NCI-H2081 treated with DMSO at 0.1 percent for 48 hours (cell line): ENCODE data around the gene TOR1AIP2.

Experiments used
- DNase-seq: peaks from one replicate; lab custom pipeline; 2025; lab: John Stamatoyannopoulos, UW

The TOR1AIP2 gene

DNA sequence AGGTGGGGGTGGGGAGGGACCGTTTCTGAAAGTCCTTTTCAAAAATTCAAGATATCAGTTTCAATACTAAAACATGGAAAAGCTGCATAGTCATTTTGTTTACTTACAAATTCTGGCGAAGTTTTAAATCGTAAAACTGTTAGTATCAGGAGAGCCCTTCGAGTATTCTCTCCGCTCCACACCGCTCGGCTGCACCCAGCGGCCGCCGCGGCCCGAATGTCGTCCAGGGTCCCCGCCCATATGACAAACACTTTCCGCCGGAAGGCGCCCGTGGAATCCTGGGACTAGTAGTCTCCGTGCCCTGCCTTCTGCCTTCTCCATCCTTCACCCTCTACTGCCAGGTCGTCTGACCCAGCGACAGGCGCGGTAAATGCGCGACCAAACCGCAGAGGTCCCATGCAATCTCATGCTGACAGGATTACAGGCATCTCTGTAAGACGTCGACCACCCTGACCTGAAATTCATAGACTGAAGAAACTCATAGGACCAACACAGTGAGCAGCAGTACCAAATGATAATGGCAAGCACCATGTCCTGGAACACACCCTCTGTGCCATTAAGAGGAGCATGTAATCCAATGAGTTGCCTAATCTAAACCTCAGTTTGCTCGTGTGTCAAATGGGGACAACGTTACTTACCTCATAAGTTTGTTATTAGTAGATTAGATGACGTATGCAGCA is at the start of gene TOR1AIP2:
Gene TOR1AIP2, minus strand, starts transcription at position 218 of the 680 bp plus-strand sequence. CDS start 25,138 bp downstream, outside the sequence.
- DNase-seq = peak; percentile 58

DNA sequence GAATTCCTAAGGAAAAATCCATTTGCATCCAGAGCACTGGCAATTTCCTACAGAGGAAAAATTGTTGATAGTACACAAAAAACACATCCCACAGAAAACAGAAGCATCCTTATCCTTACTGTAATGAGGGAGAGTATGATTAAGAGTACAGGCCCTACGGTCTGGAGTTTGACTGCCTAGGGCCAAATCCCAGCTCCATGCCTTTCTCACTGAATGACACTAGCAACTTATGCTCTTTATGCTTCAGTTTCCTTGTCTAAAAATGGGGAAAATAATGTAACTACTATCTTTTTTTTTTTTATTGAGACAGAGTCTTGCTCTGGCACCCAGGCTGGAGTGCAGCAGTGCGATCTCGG is 49.2 kb upstream of the TOR1AIP2 start:
- DNase-seq = no peak

DNA sequence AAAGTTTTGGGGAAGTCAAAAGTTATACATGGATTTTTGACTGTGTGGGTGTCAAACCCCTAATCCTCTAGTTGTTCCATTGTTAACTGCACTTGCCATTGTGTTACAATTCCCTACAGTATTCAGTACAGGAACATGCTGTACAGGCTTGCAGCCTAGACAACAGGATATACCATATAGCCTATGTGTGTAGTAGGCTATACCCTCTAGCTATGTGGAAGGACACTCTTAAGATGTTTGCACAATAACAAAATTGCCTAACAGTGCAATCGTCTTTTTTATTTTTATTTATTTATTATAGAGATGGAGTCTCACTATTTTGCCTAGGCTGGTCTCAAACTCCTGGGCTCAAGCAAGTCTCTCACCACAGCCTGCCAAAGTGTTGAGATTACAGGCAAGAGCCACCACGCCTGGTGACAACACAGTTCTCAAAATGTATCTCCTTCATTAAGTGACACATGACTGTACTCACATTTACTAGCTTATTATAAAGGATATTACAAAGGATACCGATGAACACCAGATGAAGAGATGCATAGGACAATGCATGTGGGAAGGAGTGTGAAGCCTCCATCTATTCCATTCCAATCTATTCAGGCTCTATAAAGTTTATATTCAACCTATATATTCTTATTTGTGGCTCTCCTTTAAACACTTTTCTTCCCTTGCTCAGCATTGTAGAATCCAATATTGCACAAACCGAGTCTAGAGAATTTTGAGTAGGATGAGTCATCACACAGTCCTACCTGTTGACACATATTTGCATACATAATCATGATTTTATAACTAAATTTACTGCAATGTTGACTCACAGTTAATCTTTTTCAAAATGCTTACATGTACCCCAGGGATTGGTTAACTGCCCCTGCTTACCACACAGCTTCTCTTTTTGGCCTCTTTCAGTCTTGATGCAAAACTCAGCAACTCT is 48.6 kb upstream of the TOR1AIP2 start:
- DNase-seq = no peak

DNA sequence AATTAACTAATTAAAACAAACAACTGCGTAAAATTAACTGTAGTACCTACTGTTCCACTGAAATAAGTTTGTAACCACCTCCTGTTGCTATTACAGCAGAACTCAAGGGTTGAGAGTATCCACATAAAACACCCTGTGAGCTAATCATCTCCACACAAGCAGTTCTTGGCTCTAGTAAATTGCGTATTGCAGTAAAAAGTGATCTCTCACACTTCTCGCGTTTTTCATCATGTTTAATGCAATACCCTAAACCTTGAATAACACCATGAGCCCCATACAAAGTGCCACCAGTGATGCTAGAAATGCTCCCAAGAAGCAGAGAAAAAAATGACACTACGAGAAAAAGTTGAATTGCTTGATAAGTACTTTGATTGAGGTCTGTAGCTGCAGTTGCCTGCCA is 47.7 kb upstream of the TOR1AIP2 start:
- DNase-seq = no peak

DNA sequence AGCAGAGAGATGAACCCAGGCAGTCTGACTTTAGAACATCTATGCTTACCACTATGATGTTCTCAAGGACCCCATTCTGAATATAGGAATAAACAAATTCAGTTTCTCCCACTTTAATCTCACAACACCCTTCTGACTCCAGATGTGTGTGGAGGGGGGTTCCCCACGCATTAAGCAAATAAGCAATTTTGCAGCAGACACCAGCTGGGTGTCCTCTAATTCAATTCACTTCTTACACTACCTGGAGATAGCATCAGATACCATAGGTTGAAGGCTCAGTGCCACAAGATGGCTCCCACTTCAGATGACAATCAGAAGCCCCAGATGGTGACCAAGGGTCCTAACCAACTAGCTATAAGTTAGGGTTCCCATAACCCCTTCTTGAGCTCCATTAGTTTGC is 46.7 kb upstream of the TOR1AIP2 start:
- DNase-seq = no peak

DNA sequence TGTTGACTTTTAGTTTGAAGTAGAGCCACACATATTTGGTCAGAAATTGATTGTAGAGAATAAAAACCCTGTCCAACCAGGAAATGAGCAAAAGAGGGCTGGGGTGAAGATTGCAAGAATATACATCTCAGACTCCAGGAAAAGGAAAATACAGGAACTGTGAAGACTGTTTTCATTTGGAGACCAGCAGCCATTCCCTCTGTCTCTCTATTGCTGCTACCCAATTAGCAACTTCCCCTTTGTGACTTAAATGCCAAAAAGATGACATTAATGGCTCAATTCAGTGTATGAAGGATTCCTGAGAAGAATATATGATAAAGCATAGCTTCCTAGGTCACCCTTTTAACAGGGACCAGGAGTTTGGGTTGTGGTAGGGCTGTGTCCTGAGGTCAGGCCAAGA is 45.4 kb upstream of the TOR1AIP2 start:
- DNase-seq = no peak

DNA sequence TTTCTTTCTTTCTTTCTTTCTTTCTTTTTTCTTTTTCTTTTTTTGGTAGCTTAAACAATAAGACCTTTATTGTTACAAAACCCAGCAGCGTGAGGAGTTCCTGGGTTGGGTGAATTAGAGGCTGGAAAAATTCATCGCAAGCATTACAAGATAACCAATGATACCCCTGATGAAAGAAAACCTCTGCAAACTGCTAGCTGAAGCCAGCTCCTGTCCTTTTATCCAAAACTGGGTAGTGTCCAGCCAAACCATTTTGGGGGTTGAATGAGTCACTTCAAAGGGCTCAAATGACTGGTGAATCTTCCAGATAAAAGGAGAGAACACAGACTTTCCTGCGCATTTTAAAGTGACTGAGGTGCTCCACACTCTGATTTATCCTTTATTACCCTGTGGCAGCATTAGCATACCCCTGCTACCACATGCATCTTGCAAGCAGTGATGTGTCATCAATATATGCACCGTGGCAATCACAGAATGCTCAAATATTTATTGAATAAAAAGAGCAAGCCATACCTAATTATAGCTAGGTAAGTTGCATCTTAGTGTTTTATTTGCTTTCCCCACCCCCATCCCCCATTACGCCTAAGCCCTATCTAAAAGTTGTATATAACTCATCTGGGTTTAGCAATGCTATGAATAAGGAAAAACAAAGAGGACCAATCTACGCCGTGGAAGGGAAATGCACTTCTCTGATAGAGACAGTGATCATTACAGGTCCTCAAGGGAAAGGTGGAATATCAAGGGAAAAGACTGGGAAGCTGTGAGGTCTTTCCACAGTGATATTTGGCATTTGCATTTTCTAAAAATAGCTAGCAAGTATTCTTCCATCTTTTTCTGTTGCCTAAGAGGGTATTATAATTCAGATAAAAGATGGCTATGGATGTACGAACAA is 44.6 kb upstream of the TOR1AIP2 start:
- no peak for DNase-seq

DNA sequence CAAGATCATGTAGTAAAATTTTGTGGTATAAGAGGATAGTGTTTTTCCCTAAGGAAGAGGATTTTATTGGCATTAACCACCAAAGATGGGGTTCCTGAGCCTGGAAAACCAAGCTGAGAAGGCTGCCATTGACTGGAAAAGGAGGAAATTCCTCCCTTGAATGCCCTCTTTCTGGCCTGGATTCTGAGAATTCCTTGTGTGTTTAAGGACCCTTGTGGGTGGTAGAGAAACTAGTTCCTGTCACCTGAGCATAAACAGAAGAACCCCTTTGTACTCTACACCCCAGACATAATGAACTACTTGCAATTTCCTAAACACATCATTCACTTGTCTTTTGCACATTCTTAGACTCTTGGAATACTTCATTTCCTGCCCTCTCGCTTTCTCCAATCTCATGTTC is 43.9 kb upstream of the TOR1AIP2 start:
- DNase-seq = no peak

DNA sequence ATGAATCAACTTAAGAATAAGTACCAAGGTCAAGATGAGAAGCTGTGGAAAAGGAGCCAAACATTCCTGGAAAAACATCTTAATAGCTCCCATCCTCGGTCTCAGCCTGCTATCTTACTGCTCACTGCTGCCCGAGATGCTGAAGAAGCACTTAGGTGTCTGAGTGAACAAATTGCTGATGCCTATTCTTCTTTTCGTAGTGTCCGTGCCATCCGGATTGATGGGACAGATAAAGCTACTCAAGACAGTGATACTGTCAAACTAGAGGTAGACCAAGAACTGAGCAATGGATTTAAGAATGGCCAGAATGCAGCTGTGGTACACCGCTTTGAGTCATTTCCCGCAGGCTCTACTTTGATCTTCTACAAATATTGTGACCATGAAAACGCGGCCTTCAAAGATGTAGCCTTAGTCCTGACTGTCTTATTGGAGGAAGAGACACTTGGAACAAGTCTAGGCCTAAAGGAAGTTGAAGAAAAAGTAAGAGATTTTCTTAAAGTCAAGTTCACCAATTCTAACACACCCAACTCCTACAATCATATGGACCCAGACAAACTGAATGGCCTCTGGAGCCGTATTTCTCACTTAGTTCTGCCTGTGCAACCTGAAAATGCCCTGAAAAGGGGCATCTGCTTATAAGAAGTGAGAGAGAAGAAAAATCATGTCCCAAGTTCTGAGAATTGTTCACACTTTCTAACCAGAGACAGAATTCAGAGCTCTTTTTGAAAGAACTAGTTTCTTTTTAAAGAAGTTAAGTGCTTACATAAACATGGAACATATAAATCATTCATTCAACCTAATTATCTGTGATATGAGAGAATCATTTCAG is 40.2 kb upstream of the TOR1AIP2 start:
- no peak for DNase-seq

DNA sequence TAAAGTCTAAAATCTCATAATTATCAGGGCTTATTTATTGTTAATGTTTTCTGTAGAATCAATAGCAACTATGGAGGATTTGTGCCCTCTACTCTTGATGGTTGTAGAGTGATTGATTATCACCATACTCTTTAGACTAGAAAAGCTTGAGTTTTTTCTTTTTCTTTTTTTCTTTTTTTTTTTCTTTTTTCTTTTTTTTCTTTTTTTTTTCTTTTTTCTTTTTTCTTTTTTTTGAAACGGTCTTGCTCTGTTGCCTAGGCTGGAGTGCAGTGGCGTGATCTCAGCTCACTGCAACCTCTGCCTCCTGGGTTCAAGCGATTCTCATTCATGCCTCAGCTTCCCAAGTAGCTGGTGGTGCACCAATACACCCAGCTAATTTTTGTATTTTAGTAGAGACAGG is 34.2 kb upstream of the TOR1AIP2 start:
- no peak for DNase-seq

DNA sequence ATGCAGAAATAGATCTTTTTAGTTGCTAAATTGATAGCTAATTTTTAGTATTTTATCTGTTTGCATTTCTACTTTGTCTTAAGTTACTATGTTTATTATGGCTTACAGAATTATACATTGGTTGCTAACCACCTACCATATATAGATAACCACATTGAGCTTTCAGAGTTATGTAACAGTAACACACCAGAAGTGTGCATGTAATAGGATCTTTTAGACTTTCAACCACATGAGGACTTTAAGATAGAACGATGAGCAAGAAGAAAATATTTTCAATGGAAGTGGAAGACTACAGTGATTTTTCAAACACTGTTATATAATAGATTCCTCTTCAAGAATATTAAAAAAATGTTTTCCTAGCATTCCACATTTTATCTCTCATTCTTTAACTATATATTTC is 33.3 kb upstream of the TOR1AIP2 start:
- DNase-seq = no peak

DNA sequence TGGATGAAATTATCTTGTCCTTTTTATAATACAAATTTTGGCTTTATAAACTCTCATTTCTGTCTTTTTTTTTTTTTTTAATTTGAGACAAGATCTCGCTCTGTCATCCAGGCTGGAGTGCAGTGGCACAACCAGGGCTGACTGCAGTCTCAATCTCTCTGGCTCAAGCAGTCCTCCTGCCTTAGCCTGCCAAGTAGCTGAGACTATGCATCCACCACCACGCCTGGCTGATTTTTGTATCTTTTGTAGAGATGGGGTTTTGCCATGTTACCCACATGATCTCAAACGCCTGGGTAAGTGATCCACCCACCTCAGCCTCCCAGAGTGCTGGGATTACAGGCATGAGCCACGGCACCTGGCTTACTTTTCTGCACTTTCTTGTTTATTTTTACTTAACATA is 12.0 kb upstream of the TOR1AIP2 start:
- no peak for DNase-seq

DNA sequence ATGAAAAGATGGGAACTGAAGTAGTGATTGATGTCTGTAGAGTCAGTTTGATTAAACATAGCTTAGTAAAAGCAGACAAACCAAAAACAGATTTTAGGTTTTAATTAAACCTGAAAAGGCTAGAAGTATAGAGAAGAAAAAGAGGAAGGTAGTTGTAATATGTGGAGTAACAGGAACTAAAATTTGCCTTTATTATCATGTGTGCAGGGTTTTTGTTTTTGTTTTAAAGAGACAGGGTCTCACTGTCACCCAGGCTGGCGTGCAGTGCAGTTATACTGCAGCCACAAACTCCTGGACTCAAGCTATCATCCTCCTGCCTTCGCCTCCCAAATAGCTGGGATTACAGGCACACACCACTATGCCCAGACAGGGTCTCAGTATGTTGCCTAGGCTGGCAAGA is 10.5 kb upstream of the TOR1AIP2 start:
- no peak for DNase-seq

DNA sequence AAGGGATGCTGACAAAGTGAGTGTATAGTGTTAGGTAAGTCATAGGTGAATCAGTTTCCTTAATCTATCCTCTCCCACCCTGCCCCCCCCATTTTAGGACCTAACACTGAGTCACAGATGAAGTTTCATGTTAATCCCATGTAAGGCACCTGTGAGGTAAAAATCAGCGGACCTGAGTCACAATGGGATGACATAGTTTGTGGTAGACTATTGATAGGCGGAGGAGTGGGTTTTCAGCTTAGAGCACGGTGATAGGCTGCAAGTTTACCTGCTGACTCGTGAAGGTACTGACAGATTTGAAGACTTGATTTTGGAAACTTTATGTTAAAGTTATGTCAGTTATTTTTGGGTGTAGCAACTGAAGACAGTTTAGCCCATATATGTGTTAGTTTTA is 6.1 kb upstream of the TOR1AIP2 start:
- no peak for DNase-seq

DNA sequence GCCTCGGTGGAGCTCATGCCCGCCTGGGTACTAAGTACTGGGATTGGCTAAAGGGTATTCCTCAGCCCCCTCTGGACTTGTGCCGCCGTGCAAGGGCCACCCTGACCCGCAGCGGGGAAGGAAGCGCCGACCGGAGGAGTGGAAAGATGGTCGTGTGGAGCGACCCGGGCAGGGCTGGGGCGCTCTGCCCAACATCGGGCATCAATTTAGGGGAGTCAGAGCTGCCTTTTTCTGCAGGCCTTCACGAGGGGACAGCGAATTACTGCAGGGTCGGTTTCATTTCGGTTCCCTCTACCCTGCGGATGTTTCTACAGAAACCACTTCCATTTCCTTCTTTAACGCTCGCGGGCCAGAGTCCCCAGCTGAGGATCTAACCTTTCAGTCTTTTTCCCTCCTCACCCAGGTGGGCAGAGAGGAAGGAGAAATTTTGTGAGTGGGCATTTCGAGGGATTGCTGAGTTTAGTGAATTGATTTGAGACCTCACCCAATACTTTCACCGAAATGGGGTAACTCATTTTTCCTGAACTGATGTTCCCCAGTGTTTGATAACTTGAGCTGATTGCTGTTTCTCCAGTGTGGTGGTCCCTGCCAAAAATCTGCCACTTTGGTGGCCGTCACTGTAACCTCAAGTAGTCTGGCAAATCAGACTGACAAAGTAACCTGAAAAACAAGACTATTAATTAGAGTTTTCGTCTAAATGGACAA is 5.6 kb upstream of the TOR1AIP2 start:
- peak; percentile 57 for DNase-seq

DNA sequence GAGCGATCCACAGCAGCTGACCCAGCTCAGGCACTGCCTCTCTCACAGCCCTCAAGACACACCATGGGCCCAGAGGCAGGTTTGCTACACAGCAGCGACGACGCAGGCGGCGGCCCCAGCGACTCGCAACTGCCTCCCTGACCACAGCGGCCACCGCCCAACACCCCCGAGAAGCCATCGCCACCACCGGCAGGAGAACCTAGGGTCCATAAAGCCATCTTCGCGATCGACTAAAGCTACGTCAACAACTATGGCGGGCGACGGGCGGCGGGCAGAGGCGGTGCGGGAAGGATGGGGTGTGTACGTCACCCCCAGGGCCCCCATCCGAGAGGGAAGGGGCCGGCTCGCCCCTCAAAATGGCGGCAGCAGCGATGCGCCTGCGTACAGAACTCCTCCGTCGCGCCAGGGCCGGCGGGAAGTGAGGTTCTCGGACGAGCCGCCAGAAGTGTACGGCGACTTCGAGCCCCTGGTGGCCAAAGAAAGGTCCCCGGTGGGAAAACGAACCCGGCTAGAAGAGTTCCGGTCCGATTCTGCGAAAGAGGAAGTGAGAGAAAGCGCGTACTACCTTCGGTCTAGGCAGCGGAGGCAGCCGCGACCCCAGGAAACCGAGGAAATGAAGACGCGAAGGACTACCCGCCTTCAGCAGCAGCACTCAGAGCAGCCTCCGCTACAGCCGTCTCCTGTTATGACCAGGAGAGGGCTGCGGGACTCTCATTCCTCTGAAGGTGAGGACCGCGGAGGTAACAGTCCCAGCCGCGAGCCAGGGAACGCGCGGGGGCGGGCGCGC is 4.8 kb upstream of the TOR1AIP2 start, which contains the start of gene TOR1AIP1:
Gene TOR1AIP1, plus strand, starts transcription at position 33 of the 787 bp plus-strand sequence. Its CDS starts 218 bp downstream, at position 251.
- DNase-seq = peak; percentile 96

DNA sequence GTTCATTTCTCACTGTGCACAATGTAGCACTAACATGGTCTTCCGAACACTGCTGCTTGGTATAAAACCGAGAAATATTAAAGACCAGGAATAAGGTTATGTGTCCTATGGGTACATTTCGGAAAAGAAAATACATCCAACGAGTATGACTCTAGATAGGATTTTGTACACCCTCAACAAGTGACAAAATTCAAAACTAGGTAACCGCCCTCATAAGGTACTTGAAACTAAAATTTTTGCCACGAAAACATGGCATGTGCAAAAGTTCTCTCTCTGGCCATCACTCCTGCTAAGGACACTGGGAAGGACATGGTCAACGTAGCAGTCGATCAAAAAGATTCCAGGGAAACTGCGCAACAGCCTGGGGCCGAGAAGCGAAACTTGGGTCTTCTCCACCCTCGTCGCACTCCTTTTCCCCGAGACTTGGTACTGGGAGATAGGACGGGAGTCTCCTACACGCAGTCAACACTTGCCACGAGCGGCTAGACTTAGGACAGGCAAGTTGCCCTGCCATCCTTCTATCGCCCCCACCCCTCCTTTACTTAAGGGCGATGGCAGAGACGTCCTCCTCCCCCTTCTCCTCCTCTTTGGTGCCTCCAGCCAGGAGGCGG is 4.1 kb upstream of the TOR1AIP2 start:
- DNase-seq = no peak

DNA sequence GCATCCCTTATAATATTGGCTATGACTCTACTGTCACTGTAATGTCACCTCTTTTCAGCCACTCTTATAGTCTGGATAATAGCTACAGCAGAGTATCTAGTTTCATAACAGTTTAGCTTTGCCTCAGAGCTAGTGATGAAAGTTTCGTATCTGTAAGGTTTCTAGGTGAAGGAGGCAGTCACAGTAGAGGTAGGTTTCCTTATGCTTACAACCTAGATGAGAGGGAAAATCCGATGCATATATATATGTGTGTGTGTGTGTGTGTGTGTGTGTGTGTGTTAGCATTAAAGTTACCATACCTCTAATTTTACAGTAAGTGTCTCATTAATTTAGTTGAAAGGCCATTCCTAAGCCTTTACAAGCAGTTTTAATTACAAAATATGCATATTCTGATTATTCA is 2.2 kb upstream of the TOR1AIP2 start:
- no peak for DNase-seq

DNA sequence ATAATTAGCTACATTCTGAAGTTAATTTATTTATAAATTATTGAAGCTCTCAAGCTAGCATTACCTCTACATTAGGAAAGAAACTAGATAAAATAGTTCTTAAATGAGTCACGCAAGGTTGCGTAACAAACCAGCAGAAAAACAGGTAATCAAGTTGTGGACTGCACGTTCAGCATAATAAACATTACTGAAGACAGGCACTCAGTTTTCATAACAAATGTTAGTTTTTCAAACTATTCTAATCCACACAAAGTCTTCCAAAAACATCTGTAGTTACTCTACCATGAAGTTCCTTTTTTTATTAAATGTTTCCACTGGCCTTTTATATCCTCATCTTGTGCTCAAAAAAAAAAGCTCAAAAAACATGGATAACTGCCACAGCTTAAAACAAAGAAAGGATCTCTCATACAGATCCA is 1.3 kb downstream of the TOR1AIP2 start:
- no peak for DNase-seq
